KOPT-K1 (cell line): ENCODE data around the gene FANCI.

Source experiments
- H3K27ac ChIP-seq: fragments of 200-600 bp; sonication (generic); 2 replicates; pipeline ENCODE4 v1.5.1; 2016; ENCODE audit warnings: antibody characterized with exemption, mild to moderate bottlenecking, low read depth, low read length; ENCODE audit not compliant: poor library complexity, severe bottlenecking
- H3K36me3 ChIP-seq: fragments of 200-600 bp; sonication (generic); 2 replicates; pipeline ENCODE4 v1.5.1; 2017; ENCODE audit warnings: antibody characterized with exemption, mild to moderate bottlenecking, low read length, moderate library complexity; ENCODE audit not compliant: insufficient read depth
- H3K9me3 ChIP-seq: fragments of 200-600 bp; sonication (generic); 2 replicates; pipeline ENCODE4 v1.5.1; 2017; ENCODE audit warnings: antibody characterized with exemption, low read length, mild to moderate bottlenecking; ENCODE audit not compliant: insufficient read depth, poor library complexity, severe bottlenecking

Gene FANCI

DNA sequence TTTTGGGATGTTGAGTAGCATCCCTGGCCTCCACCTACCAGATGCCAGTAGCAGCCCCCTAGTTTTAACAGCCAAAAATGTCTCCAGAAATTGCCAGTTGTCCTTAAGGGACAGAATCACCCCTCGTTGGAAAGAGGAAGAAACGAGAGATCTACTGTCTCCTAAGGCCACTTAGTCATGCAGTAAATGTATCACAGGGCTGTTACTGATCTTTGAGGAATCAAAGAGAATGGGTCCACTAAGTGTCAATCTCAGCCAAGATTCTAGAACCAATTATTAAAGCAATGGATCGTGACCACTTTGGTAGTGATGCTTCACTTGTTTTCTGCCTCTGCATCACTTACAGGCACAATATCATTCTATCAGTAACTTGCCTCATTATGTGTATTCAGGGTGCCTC is 64.5 kb downstream of the FANCI start:
- Histone ChIP-seq H3K27ac (no peak overlapping the region), H3K9me3 (no peaks in the 10 kb centered on the region), H3K36me3 (peaks cover 98% of the 10 kb centered on the region)

GRCh38 chr15:89309993-89310392 is 66.2 kb downstream of the FANCI start:
- H3K27ac ChIP-seq: no peak overlapping the region
- peaks cover 98% of the 10 kb centered on the region for H3K36me3 ChIP-seq
- H3K9me3 ChIP-seq: no peaks in the 10 kb centered on the region

DNA sequence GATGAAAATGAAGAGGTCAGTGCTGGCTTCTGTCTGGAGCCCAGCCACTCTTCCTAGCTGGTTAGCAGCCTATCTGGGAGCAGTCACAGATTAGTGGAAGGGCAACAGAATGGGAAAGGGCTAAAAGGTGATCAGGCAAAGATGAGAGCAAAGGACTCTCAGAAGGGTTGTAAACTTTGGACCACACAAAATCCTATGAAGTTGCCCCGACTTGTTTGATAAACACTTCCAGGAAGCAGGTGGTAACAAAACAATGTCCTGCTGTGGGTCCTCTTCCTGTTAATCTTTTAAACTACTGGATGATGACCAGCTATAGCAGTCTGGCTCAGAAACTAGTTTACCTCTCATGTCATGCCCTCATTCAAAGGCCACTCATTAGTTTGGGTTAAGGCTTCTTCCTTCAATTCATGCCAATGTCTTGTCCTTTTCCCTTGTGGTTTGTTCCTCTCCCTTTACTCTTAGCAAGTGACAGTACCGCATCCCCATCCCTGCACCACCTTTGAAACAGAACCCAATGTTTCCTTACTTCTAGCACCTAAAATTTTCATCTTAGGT is 71.7 kb downstream of the FANCI start:
- H3K36me3 ChIP-seq: peaks cover 98% of the 10 kb centered on the region
- no peaks in the 10 kb centered on the region for H3K9me3 ChIP-seq
- no peak overlapping the region for H3K27ac ChIP-seq

- Histone ChIP-seq H3K36me3 (peaks cover 100% of the 10 kb centered on the region), H3K27ac (no peak overlapping the region), H3K9me3 (no peaks in the 10 kb centered on the region)
Measured at GRCh38 chr15:89316504-89316903, 72.7 kb downstream of the FANCI start.

GRCh38 chr15:89317186-89317720 is 73.5 kb downstream of the FANCI start:
- H3K36me3 ChIP-seq: peaks cover 100% of the 10 kb centered on the region
- H3K27ac ChIP-seq: no peak overlapping the region
- no peaks in the 10 kb centered on the region for H3K9me3 ChIP-seq

DNA sequence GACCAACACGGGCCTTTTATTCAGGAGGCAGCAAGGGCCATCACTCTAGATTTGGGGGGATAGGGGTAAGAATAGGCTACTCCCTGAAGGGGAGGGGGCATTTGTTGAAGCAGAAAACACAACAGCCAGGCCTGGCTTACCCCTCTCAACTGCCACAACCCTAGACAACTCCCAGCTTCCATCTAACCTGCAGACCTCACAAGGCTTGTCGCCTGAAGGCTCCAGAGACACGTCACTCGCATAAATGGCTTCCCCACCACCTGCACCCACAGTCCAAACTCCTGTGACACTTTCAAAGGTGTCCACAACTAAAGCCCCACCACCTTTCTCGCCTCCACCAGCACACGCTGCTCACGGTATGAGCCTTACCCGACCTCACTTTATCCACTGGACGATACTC is 75.9 kb downstream of the FANCI start:
- H3K9me3 ChIP-seq: no peaks in the 10 kb centered on the region
- H3K36me3 ChIP-seq: peaks cover 100% of the 10 kb centered on the region
- H3K27ac ChIP-seq: no peak overlapping the region

DNA sequence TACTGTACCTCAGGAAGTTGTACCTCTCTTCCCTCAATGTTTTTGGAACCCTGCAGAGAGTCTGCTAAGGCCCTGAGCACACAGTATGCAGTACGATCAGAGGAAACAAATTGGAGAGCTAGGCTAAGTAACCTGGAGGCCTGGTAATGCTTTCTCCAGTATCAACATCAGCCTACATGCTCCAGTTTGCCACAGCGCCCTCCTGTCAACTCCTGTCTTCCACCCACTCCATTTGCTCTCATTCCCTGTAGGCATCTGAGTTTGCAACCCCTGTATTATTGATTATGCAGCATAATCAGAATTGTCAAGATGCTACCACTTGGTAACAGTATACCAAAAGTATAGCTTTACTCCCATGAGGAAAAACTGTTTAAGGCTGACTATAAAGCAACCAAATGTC is 76.4 kb downstream of the FANCI start:
- peaks cover 100% of the 10 kb centered on the region for H3K36me3 ChIP-seq
- no peak overlapping the region for H3K27ac ChIP-seq
- no peaks in the 10 kb centered on the region for H3K9me3 ChIP-seq

DNA sequence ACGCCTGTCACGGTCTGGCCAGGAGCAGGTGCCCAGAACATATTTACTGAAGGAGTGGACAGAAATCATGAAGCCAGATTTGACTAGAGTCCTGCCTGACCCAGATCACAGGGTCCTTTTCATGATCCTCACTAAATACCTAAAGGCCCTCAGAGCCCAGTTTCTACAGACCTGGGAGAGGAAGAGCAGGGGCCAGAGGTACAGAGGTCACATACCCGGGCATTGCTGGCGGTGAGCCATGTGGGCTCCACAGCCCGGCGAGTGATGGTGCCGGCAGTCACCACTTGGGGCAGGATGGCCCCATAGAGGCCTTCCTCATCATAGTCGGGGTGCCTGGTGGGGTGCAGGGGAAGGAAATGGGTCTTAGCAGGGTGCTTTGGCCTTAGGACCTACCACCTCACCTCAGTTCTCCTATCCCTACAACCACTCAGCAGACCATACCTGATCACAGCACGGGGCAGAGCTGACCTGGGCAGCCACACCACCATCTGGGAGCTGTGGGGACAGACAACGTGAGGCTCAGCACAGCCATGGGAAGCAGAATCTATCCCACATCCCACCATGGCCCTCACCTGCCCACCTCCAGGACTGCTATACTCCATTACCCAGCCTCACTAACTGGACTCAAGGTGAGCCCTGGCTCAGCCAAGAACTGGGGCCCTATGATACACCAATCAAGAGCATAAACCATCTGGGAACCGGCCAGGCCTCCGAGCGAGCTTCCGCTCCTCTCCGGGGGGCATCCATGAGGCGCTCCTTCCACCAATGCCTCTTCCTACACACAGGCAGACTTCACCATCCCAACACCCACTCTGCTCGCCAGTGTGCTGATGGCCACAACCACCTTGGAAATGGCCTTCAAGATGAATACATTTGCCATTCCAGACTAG is 78.0 kb downstream of the FANCI start:
- Histone ChIP-seq H3K27ac (no peak overlapping the region), H3K9me3 (no peaks in the 10 kb centered on the region), H3K36me3 (peaks cover 100% of the 10 kb centered on the region)

DNA sequence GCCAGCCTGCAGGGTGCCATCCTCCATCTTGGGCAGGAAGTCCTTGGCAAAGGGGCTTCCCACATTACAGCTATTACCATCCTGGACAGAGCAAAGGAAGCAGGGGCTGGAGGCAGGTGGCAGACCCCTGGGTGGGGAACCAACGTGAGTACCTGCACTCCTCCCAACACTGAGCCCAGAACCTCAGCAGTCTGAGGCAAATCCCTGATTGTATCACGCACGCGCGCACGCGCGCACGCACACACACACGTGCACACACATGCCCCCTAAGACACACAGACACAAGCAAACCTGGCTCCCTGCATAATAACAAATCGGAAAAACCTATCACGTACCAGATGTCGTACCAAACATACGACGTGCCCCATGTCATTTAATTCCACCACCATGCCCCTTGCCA is 79.0 kb downstream of the FANCI start:
- no peak overlapping the region for H3K27ac ChIP-seq

GRCh38 chr15:89323825-89324224 is 80.0 kb downstream of the FANCI start:
- Histone ChIP-seq H3K36me3 (peaks cover 100% of the 10 kb centered on the region), H3K27ac (no peak overlapping the region), H3K9me3 (no peaks in the 10 kb centered on the region)

More for the DNA sequence above, 79.0 kb downstream of the FANCI start:
- Histone ChIP-seq H3K9me3 (no peaks in the 10 kb centered on the region), H3K36me3 (peaks cover 100% of the 10 kb centered on the region)

DNA sequence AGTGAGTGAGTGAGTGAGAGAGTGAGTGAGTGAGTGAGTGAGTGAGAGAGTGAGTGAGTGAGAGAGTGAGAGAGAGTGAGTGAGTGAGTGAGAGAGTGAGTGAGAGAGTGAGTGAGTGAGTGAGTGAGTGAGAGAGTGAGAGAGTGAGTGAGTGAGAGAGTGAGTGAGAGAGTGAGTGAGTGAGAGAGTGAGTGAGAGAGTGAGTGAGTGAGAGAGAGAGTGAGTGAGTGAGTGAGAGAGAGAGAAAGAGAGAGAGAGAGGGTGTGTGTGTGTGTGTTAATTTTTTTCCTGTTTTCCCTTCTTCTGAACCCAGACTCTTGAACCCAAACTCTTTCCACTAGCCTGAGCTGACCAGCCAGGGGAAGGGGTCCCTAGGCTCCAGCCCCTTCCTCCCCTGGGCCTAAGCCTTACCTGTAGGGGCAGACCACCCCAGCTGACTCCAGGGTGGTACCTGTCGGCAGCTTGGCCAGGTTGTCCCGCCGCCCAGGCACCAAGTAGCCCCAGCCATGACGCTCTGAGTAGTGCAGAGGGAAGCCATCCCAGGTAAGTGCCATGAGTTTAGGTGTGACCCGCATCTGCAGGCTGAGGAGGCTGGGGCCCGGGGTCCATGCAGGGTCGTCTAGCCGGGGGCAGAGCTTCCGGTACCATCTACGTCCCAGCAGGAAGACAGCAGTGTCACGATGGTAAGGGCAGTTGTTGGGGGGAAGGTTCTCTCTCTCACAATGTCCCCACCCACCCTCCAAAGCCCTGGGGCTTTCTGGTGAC is 81.4 kb downstream of the FANCI start:
- Histone ChIP-seq H3K27ac (no peak overlapping the region), H3K36me3 (peaks cover 100% of the 10 kb centered on the region), H3K9me3 (no peaks in the 10 kb centered on the region)

GRCh38 chr15:89326316-89326715 is 82.5 kb downstream of the FANCI start:
- H3K36me3 ChIP-seq: peaks cover 100% of the 10 kb centered on the region
- no peak overlapping the region for H3K27ac ChIP-seq
- no peaks in the 10 kb centered on the region for H3K9me3 ChIP-seq

GRCh38 chr15:89327113-89327512 is 83.3 kb downstream of the FANCI start:
- Histone ChIP-seq H3K27ac (no peak overlapping the region), H3K36me3 (peaks cover 100% of the 10 kb centered on the region), H3K9me3 (no peaks in the 10 kb centered on the region)

- no peaks in the 10 kb centered on the region for H3K9me3 ChIP-seq
- peaks cover 99% of the 10 kb centered on the region for H3K36me3 ChIP-seq
- H3K27ac ChIP-seq: peak overlapping the region; percentile 47
Measured at GRCh38 chr15:89328398-89329254, 84.8 kb downstream of the FANCI start.
